Measurements from ENCODE around the gene ARHGAP8.

DNA sequence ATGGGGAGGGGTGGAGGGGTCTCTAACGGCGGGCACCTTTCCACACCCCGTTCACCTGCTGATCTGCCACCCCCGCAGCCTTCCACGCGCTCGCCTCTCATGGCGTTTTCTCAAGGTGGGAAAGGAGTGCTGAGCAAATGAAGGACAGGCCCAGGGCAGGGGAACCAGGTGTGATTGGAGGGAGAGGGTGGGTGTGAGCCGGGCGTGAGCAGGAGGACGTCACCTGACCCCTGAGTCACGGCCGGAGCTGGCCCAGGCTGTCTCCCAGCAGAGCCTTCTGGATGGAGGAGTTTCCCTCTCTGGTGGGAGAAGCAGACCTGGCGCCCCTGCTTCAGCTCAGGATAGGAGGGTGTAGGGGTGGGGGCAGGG, 14.0 kb upstream of the ARHGAP8 start:
- TF ChIP-seq RAD21 (conservative IDR thresholded peaks at IDR 0.05): no peak
- TF ChIP-seq TAF1 (IDR thresholded peaks at IDR 0.05; ENCODE audit: low read depth): no peak
- TF ChIP-seq, protein P1, sequence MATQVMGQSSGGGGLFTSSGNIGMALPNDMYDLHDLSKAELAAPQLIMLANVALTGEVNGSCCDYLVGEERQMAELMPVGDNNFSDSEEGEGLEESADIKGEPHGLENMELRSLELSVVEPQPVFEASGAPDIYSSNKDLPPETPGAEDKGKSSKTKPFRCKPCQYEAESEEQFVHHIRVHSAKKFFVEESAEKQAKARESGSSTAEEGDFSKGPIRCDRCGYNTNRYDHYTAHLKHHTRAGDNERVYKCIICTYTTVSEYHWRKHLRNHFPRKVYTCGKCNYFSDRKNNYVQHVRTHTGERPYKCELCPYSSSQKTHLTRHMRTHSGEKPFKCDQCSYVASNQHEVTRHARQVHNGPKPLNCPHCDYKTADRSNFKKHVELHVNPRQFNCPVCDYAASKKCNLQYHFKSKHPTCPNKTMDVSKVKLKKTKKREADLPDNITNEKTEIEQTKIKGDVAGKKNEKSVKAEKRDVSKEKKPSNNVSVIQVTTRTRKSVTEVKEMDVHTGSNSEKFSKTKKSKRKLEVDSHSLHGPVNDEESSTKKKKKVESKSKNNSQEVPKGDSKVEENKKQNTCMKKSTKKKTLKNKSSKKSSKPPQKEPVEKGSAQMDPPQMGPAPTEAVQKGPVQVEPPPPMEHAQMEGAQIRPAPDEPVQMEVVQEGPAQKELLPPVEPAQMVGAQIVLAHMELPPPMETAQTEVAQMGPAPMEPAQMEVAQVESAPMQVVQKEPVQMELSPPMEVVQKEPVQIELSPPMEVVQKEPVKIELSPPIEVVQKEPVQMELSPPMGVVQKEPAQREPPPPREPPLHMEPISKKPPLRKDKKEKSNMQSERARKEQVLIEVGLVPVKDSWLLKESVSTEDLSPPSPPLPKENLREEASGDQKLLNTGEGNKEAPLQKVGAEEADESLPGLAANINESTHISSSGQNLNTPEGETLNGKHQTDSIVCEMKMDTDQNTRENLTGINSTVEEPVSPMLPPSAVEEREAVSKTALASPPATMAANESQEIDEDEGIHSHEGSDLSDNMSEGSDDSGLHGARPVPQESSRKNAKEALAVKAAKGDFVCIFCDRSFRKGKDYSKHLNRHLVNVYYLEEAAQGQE (IDR thresholded peaks at IDR 0.05; ENCODE audit: borderline replicate concordance): no peak
- TF ChIP-seq, protein P2, sequence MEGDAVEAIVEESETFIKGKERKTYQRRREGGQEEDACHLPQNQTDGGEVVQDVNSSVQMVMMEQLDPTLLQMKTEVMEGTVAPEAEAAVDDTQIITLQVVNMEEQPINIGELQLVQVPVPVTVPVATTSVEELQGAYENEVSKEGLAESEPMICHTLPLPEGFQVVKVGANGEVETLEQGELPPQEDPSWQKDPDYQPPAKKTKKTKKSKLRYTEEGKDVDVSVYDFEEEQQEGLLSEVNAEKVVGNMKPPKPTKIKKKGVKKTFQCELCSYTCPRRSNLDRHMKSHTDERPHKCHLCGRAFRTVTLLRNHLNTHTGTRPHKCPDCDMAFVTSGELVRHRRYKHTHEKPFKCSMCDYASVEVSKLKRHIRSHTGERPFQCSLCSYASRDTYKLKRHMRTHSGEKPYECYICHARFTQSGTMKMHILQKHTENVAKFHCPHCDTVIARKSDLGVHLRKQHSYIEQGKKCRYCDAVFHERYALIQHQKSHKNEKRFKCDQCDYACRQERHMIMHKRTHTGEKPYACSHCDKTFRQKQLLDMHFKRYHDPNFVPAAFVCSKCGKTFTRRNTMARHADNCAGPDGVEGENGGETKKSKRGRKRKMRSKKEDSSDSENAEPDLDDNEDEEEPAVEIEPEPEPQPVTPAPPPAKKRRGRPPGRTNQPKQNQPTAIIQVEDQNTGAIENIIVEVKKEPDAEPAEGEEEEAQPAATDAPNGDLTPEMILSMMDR (IDR thresholded peaks at IDR 0.05; ENCODE audit: poor library complexity, severe bottlenecking): no peak
- no peak for TF ChIP-seq EZH2 (IDR thresholded peaks at IDR 0.05; ENCODE audit: borderline replicate concordance, insufficient read depth, low read length, poor library complexity, severe bottlenecking)
- no peak for TF ChIP-seq SMC3 (conservative IDR thresholded peaks at IDR 0.05; ENCODE audit: poor library complexity)
- no peak for TF ChIP-seq EP300 (conservative IDR thresholded peaks at IDR 0.05; ENCODE audit: poor library complexity, severe bottlenecking)
- TF ChIP-seq POLR2AphosphoS5 (IDR thresholded peaks at IDR 0.05): no peak

Data from neural cell (in vitro differentiated cells).